ENCODE results near the gene HTR7.

- TF ChIP-seq, protein P1, sequence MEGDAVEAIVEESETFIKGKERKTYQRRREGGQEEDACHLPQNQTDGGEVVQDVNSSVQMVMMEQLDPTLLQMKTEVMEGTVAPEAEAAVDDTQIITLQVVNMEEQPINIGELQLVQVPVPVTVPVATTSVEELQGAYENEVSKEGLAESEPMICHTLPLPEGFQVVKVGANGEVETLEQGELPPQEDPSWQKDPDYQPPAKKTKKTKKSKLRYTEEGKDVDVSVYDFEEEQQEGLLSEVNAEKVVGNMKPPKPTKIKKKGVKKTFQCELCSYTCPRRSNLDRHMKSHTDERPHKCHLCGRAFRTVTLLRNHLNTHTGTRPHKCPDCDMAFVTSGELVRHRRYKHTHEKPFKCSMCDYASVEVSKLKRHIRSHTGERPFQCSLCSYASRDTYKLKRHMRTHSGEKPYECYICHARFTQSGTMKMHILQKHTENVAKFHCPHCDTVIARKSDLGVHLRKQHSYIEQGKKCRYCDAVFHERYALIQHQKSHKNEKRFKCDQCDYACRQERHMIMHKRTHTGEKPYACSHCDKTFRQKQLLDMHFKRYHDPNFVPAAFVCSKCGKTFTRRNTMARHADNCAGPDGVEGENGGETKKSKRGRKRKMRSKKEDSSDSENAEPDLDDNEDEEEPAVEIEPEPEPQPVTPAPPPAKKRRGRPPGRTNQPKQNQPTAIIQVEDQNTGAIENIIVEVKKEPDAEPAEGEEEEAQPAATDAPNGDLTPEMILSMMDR (IDR thresholded peaks at IDR 0.05 in 8 of 11, conservative IDR thresholded peaks at IDR 0.05 in 3 of 11) = no peak
- TF ChIP-seq POLR2AphosphoS5 (IDR thresholded peaks at IDR 0.05) = no peak
Observed at GRCh38 chr10:90885176-90885575, 27.3 kb upstream of the HTR7 start.
